Measurements from ENCODE around the gene ACTN2.

The ACTN2 gene

GRCh38 chr1:236685917-236686814 is at the start of gene ACTN2:
Gene ACTN2, plus strand, starts transcription at chr1:236686499. Its CDS starts 175 bp downstream, at chr1:236686674.
- Histone ChIP-seq H3K4me2 (ENCODE audit: low read length) (no peak within 1 kb of the TSS), H3K4me3 (ENCODE audit: low read length) (no peak within 1 kb of the TSS)

GRCh38 chr1:236638945-236639344 is 47.4 kb upstream of the ACTN2 start:
- Histone ChIP-seq H3K4me2 (ENCODE audit: low read length) (no peak overlapping the region), H3K9me3 (ENCODE audit: control insufficient read depth, insufficient read depth, low read length) (no peaks in the 10 kb centered on the region), H3K79me2 (ENCODE audit: control insufficient read depth, low read length) (no peaks in the 10 kb centered on the region), H4K20me1 (ENCODE audit: control insufficient read depth, insufficient read depth, low read depth, low read length) (no peaks in the 10 kb centered on the region), H3K27me3 (ENCODE audit: control insufficient read depth, low read length) (no peaks in the 10 kb centered on the region), H3K4me1 (ENCODE audit: control insufficient read depth, low read length) (no peaks in the 10 kb centered on the region), H3F3A (ENCODE audit: control insufficient read depth, insufficient read depth) (no peaks in the 10 kb centered on the region), H3K36me3 (ENCODE audit: control insufficient read depth, low read length) (no peaks in the 10 kb centered on the region), H3K4me3 (ENCODE audit: low read length) (no peak overlapping the region), H3K9me2 (replicated peaks; ENCODE audit: control insufficient read depth, low read length) (no peaks in the 10 kb centered on the region), H3K27ac (ENCODE audit: low read depth, low read length) (no peak overlapping the region)
- TF ChIP-seq CTCF (IDR thresholded peaks at IDR 0.05; ENCODE audit: low read depth, low read length, poor library complexity, severe bottlenecking) (no peak), EZH2phosphoT487 (IDR thresholded peaks at IDR 0.05; ENCODE audit: borderline replicate concordance, low read length) (no peak)

More at GRCh38 chr1:236685917-236686814, at the start of gene ACTN2:
- no peaks in the 10 kb centered on the region for H3K4me1 ChIP-seq (ENCODE audit: control insufficient read depth, low read length)
- H3K27me3 ChIP-seq (ENCODE audit: control insufficient read depth, low read length), result no peaks in the 10 kb centered on the region
- TF ChIP-seq EZH2phosphoT487 (IDR thresholded peaks at IDR 0.05; ENCODE audit: borderline replicate concordance, low read length) (no peak), CTCF (IDR thresholded peaks at IDR 0.05; ENCODE audit: low read depth, low read length, poor library complexity, severe bottlenecking) (no peak)
- no peaks in the 10 kb centered on the region for H3F3A ChIP-seq (ENCODE audit: control insufficient read depth, insufficient read depth)
- H3K9me2 ChIP-seq (replicated peaks; ENCODE audit: control insufficient read depth, low read length), result no peaks in the 10 kb centered on the region
- H3K79me2 ChIP-seq (ENCODE audit: control insufficient read depth, low read length), result no peaks in the 10 kb centered on the region
- no peaks in the 10 kb centered on the region for H3K36me3 ChIP-seq (ENCODE audit: control insufficient read depth, low read length)
- no peaks in the 10 kb centered on the region for H4K20me1 ChIP-seq (ENCODE audit: control insufficient read depth, insufficient read depth, low read depth, low read length)
- H3K27ac ChIP-seq (ENCODE audit: low read depth, low read length), result no peak within 1 kb of the TSS
- no peaks in the 10 kb centered on the region for H3K9me3 ChIP-seq (ENCODE audit: control insufficient read depth, insufficient read depth, low read length)

DNA sequence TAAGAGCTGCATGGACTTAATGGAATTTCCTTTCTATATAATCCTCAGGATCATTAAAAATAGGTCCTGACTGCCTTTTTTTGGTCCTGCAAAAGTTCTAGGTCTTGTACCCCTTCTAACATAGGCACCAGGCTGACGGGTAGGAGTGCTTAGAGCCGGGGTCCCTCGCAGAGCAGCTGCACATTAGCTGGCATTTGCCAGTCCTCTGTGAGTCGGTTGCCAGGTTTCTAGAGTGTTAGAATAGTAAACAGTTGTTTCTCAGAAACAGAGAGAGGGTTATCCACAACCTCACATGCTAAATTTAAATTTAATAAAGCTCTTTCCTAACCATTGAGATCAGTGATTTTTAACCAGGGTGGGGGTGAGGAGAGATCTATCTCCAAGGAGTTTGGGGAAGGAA is 46.6 kb upstream of the ACTN2 start:
- H3K27ac ChIP-seq (ENCODE audit: low read depth, low read length), result no peak overlapping the region
- TF ChIP-seq CTCF (IDR thresholded peaks at IDR 0.05; ENCODE audit: low read depth, low read length, poor library complexity, severe bottlenecking), result no peak
- TF ChIP-seq EZH2phosphoT487 (IDR thresholded peaks at IDR 0.05; ENCODE audit: borderline replicate concordance, low read length), result no peak
- H3F3A ChIP-seq (ENCODE audit: control insufficient read depth, insufficient read depth), result no peaks in the 10 kb centered on the region
- H3K27me3 ChIP-seq (ENCODE audit: control insufficient read depth, low read length), result no peaks in the 10 kb centered on the region
- no peaks in the 10 kb centered on the region for H3K4me1 ChIP-seq (ENCODE audit: control insufficient read depth, low read length)
- no peak overlapping the region for H3K4me2 ChIP-seq (ENCODE audit: low read length)
- no peaks in the 10 kb centered on the region for H3K9me2 ChIP-seq (replicated peaks; ENCODE audit: control insufficient read depth, low read length)
- H3K4me3 ChIP-seq (ENCODE audit: low read length), result no peak overlapping the region
- no peaks in the 10 kb centered on the region for H3K36me3 ChIP-seq (ENCODE audit: control insufficient read depth, low read length)
- H4K20me1 ChIP-seq (ENCODE audit: control insufficient read depth, insufficient read depth, low read depth, low read length), result no peaks in the 10 kb centered on the region
- H3K79me2 ChIP-seq (ENCODE audit: control insufficient read depth, low read length), result no peaks in the 10 kb centered on the region
- no peaks in the 10 kb centered on the region for H3K9me3 ChIP-seq (ENCODE audit: control insufficient read depth, insufficient read depth, low read length)
